Fibroblast of upper back skin (primary cell): ENCODE data around the gene KCNK4.
"Not testable (repeated sequence)": the region's sequence is repeated elsewhere in the genome, so short reads cannot be mapped to it uniquely, and the experiment has no call there.

Experiments
- DNase-seq: peaks from one replicate; pipeline ENCODE4 v3.0.0-alpha.2; 2013

The KCNK4 gene

GRCh38 chr11:64291262-64291751, at the start of gene KCNK4:
KCNK4 (plus strand) TSS chr11:64291302; CDS start chr11:64293019, 1,717 bp downstream.
- DNase-seq = no peak

DNA sequence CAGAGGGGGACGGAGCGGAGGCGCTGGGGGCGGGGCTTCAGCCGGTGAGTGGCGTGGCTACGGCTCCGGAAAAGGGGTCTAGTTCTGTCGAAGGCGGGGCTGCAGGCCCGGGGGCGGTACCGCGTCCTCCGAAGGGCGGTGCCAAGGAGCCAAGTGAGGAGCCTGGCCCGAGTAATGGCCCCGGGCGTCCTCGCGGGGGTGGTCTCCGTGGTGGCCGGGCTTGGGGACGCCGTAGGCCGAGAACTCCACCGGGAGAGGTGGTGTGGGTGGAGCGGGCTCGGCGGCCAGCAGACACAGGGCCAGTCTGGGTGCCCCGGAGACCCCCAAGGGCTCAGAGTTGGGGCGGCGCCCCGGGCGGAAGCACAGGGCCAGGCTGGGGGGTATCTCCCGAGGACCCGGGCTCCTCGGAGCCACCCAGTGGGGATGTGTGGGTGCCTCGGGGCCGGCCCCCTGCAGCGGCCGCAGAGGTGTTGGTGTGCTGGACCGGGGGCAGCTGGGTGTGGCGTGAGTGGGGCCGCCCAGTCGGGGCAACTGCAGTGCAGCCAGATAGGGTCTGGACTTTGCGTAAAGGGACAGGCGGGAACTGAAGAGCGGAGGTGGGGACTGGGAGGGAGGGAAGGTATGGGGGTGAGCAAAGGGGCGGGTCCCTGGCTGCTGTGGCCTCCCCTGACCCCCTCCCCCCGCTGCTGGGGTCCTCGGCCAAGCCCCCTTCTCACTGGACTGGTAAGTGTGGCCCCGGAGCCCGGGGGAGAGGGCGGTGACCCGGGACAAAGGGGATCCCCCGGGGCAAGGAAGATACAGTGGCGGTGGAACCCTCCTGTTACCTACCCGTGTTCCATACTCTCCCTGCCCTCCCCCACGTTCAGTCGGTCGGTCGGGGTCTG, 49.4 kb upstream of the KCNK4 start:
- no peak for DNase-seq

GRCh38 chr11:64243236-64243854, 47.8 kb upstream of the KCNK4 start:
- no peak for DNase-seq

DNA sequence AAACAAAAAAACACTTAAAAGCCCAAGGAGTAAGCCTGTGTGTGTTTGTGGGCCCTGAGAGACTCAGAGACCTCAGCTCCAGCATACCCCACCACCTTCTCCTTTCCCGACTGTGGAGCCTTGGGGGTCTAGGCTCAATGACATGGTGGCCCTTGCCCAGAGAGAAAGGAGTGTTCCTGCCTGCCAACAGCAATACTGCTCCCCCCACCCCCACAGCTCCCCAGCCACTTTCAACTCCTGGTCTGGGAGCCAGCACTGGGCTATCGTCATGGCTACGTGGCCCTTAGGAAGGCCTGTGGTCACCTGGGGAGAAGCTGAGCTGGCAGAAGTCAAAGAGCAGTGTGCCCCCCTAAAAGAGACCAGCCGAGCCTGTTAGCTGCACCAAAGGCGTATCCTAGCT, 47.0 kb upstream of the KCNK4 start:
- no peak for DNase-seq

- no peak for DNase-seq
These were observed 46.1 kb upstream of the KCNK4 start for GRCh38 chr11:64244966-64245365.

DNA sequence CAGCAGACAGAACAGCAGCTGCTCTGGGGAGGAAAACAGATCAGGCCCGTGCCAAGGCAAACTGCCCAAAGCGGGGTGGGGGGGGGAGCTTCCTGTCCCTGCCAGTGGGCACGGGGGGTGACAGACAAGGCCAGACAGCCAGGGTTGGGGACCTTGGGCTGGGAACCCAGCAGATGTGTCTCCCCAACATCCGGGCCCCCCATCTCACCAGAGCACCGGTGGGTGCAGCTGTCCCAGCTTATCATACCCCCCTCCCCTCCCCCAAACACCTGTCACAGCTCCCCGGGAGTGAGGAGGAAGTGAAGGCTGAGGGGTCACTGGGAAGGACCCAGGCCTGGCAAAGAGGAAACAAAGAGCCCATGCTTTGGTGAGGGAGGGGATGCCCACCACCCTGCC, 45.7 kb upstream of the KCNK4 start:
- no peak for DNase-seq

- peak; percentile 94 for DNase-seq
These were observed 45.1 kb upstream of the KCNK4 start for GRCh38 chr11:64245797-64246620.

- not testable (repeated sequence) for DNase-seq
These were observed 44.6 kb upstream of the KCNK4 start for GRCh38 chr11:64246621-64246870.

- peak; percentile 87 for DNase-seq
These were observed 44.0 kb upstream of the KCNK4 start, which contains the start of gene PPP1R14B for GRCh38 chr11:64246871-64247728. PPP1R14B (minus strand) TSS chr11:64246943; CDS start chr11:64246673, 270 bp downstream.

DNA sequence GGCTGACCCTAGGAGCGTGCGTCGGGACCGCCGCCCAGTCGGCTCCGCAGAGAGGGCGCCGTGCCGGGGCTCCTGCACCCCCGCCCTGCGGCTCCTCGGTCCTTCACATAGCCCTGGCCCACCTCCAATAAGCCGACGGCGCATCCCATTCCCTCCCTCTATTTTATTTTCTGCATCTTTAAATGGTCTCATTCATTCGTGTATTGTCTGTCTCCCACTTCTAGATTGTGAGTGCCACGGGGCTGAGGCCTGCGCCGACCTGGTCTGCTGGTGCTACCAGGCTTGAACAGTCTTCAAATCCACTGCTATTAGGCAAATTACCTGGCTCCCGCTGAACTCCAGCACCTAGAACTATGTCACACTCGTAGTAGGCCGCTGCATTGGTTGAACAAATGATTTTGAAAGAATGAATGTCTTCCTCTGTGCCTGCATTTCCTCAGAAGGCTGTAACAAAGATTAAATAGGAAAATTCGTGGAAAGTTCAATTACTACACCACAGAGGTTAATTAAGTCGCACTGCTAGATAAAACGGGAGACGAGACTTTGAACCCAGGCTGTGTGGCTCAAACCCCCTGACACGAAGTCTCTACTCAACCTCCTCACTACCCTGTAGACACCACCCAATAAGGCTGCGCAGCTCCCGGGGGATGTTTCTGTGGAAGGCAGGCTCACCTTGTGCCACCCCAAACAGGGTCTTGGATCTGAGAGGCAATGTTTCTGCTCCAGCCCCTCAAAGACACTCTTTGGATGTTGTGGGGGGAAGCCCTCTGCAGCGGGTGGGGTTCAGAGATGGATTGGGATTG, 43.2 kb upstream of the KCNK4 start:
- DNase-seq = no peak

DNA sequence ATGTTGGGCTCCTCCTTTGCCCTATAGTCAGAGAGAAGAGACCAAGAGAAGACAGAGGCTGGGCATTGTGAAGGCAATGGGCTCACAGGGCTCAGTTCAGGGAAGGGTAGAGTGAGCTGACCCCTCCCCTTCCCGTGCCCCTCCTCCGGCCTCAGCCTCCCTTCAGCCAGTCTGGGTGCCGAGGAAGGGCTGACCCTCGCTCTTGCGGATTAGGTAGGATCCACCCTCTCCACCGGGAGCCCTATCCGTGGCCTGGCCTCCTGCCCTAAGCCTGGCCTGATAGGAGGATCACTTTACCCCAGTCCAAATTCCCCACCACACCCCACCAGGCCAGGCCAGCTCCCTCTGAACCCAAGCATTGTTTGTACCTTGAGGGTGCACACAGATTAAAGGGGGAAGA, 42.5 kb upstream of the KCNK4 start:
- no peak for DNase-seq

- no peak for DNase-seq
These were observed 42.1 kb upstream of the KCNK4 start for GRCh38 chr11:64249038-64249437.

DNA sequence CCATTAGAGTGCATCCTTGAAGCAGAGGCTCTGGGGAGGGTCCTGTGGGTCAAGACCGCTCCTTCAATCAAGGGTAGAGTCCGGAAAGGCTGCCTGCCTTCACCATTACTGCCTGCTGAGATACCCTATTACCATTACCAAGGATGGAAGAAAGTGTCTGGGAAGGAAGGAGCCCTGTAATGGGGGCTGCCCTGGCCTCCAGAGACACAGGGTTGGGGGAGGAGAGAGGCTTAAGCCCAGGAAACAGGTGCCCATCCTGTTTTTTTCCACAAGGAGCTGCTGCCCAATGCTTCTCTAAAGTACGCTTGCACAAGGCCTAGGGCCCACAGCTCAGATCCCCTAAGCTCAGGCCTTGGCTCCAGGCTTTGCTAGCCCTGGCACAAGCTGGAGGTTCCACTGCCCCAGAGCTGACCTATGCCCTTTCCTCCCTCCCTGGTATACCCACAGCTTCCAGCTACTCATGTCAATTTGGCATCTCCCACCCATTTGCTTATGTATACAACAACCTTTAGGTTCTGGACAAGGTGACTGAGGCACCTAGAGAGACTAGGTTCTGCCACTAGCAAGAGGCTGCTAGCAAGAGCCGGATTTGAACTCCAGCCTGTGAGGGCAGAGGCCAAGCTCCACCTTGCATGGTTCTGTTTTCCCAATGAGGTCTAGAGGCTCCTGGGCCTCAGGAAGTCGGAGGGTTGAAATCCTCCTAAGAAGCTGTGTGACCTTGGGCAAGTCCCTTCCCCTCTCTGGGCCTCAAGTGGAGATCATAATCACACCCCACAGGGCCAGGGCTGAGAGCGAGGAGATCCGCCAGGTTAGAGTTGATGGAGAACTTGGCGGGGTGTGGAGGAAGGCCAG, 41.3 kb upstream of the KCNK4 start:
- no peak for DNase-seq

DNA sequence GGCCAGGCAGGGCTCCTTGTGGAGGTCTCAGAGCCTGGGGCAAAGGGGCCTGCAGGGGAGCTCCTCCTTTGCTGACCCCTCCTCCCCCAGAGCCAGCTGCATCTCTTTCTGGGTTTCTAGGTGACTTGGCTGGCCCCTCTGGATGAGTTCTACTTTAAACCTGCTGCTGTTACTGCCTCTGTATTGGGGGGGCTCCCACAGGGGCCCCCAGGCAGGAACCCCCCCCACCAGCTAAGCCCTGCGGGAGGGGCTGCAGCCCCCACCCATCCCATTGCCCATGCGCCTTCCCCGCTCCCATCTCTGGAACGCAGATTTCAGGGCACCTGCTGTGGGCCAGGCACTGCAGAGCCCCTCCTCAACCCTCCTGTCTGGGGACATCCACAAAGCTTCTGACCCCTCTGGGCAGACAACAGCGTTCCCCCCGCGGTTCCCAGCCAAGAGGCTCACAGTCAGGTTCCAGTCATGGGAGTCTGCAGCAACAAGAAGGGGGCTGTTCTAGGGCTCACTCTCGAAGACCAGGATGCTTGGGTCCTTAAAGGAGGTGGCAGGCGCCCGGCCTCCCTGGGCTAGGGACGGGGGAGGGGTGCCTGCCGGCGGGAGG, 40.6 kb upstream of the KCNK4 start:
- no peak for DNase-seq

DNA sequence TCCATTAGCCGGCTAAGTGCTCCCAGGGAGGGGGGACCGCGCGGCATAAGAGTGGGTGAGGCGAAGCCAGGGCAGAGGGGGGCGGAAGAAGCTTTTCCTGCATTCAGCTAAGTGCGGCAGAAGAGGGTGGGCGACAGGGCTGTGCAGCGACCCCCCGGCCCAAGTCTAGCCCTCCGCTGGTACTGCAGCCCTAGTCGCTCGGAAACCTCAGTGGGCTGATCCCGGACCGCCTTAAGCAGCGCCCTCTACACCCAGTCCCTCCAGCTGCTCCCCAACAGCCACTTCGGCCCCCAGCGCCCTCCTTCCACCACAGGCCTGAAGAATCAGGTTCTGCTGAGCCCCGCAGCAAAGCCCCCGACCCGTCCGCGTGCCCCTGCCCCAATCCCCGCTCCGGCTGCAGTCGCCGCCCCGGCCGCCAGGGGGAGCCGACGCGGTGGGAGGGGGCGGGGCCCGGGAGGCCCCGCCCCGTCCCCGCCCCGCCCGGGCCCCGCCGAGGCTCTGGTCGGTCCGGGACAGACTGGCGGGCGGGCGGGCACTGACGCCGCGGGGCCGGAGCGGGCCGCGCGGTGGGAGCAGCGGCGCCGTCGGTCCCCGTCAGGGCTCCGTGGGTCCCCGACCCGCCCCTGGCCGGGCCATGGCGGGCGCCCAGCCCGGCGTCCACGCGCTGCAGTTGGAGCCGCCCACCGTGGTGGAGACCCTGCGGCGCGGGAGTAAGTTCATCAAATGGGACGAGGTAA, 39.9 kb upstream of the KCNK4 start, which contains the start of gene PLCB3:
TSS of gene PLCB3 (plus strand) at position 515 of the 737 bp plus-strand sequence. CDS start at position 635, 120 bp downstream.
- peak; percentile 36 for DNase-seq

DNA sequence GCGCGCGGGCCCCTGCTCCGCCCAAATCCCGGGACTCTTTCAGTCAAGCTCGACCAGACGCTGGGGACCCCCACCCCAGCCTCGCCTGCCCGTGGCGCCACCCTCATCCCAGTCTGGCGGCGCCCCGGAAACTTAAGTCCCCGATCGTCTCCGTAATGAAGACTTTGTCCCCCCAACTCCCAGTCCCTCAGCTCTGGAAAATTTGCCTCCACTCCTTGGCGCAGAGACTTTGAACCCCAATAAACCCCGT, 39.4 kb upstream of the KCNK4 start:
- no peak for DNase-seq

DNA sequence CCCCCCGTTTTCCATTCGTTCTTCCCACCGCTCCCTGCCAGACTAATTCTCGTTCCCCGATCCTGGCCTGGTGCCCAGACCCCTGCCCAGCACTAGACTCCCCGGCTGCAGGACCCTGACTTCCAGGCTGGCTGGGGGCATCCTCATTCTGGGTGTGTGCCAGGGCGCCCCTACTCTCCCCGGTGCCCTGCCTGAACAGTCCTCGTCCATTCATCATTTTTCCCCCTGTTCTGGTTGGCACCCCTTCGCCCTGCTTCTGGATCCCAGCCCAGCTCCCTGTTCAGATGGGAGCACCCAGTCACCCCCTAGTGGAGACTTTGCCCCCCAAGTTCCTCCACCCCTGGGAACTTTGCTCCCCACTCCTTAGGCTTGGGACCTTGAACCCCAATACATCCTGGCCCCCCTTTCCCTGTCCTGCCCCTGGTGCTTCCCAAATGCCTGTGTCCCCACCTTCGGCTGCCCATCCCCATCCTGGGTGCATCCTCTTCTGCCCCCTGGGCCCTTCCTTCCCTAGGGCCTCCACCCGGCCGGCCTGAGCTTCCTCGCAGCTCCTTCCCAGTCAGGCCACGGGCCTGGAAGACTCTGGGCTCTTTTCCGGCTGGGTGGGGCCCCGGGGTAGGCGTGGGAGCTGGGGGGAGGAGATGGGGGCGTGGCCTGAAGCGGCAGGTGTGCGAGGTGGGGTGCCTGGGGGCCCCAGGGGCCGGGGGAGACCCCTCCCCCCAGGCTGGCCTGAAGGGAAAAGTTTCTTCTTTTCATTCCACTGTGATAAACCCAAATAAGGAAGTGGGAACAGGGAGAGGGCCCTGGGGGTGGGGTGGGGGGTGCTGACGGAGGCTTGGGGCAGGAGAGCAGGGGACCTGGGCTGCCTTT, 38.9 kb upstream of the KCNK4 start:
- DNase-seq = no peak

GRCh38 chr11:64253043-64253442, 38.1 kb upstream of the KCNK4 start:
- no peak for DNase-seq

DNA sequence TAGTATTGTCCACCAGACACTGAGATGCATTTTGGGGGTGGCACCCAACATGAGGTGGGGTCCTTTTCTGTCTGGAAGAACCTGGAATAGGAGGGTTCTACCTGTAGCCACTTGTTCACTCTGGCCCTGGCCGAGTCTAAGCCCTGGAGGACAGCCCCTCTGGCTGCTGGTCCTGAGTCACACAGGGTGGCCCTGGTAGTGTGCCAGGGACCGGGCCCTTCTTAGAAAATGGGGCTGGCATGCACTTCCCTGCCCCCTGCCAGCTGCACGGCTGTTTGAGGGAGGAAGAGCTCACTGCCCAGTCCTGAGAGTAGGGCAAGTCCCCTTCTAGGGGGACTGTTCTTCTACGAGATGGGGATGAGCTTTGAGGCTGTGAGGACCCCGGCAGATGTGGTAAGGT, 37.6 kb upstream of the KCNK4 start:
- no peak for DNase-seq
